Activated T-helper 17 cell treated with anti-CD3 and anti-CD28 coated beads, Interleukin-2, amount 50 U/mL, for 72 hours (primary cell): ENCODE data around the gene TCHH. TPM values are rescaled to one million over a fixed set of nuclear protein-coding genes. Genes with fewer than 3 reads are reported as not detected.
"Not testable (repeated sequence)": the region's sequence is repeated elsewhere in the genome, so short reads cannot be mapped to it uniquely, and the experiment has no call there.

Experiments used
- ATAC-seq: fragments of 150-1000 bp; cut with Tn5 transposase; replicated peaks from 2 replicates; pipeline ENCODE4 v1.10.0; 2021; ENCODE audit warnings: mild to moderate bottlenecking, moderate library complexity
- H3K27ac Mint-ChIP-seq: one replicate; pipeline ENCODE4 v1.8.0; 2022; ENCODE audit warnings: mixed read lengths
- H3K27me3 Mint-ChIP-seq: one replicate; pipeline ENCODE4 v1.8.0; 2022; ENCODE audit warnings: mixed read lengths
- H3K36me3 Mint-ChIP-seq: one replicate; pipeline ENCODE4 v1.8.0; 2022; ENCODE audit warnings: low read depth, mild to moderate bottlenecking, mixed read lengths
- H3K4me1 Mint-ChIP-seq: one replicate; pipeline ENCODE4 v1.8.0; 2022; ENCODE audit warnings: mixed read lengths
- H3K4me3 Mint-ChIP-seq: one replicate; pipeline ENCODE4 v1.8.0; 2022; ENCODE audit warnings: mild to moderate bottlenecking, mixed read lengths
- H3K9me3 Mint-ChIP-seq: one replicate; pipeline ENCODE4 v1.8.0; 2022; ENCODE audit warnings: mixed read lengths
- total RNA-seq, 2 donors: library from RNA; stranded (reverse); gene quantifications; one replicate each; pipeline ENCODE4 v1.2.3, GENCODE V29; 2022

Gene TCHH, protein sequence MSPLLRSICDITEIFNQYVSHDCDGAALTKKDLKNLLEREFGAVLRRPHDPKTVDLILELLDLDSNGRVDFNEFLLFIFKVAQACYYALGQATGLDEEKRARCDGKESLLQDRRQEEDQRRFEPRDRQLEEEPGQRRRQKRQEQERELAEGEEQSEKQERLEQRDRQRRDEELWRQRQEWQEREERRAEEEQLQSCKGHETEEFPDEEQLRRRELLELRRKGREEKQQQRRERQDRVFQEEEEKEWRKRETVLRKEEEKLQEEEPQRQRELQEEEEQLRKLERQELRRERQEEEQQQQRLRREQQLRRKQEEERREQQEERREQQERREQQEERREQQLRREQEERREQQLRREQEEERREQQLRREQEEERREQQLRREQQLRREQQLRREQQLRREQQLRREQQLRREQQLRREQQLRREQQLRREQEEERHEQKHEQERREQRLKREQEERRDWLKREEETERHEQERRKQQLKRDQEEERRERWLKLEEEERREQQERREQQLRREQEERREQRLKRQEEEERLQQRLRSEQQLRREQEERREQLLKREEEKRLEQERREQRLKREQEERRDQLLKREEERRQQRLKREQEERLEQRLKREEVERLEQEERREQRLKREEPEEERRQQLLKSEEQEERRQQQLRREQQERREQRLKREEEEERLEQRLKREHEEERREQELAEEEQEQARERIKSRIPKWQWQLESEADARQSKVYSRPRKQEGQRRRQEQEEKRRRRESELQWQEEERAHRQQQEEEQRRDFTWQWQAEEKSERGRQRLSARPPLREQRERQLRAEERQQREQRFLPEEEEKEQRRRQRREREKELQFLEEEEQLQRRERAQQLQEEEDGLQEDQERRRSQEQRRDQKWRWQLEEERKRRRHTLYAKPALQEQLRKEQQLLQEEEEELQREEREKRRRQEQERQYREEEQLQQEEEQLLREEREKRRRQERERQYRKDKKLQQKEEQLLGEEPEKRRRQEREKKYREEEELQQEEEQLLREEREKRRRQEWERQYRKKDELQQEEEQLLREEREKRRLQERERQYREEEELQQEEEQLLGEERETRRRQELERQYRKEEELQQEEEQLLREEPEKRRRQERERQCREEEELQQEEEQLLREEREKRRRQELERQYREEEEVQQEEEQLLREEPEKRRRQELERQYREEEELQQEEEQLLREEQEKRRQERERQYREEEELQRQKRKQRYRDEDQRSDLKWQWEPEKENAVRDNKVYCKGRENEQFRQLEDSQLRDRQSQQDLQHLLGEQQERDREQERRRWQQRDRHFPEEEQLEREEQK (N-terminal part only)
- total RNA-seq, result under 1 TPM; 0.03 to 0.11 TPM

DNA sequence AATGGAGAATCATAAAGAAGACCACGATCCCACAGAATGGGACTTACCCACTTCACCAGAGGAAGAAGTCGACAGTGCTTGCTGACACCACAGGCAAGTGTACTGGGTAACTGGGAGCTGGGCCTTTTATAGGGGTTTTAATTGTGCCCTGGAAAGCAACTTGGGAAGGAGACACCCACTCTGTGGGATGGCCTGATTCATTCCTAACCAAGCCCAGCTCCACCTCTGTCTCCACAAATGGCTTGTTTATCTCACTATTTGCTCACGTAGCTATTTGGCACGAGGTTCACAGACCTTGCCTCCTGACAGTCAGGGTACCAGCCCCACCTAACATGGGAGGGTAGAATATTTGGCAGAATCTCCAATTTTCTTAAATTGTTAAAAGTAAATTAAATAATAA is at the start of gene TCHH:
TCHH (minus strand) TSS at position 101 of the 400 bp plus-strand sequence. CDS start 1,364 bp downstream, outside the sequence.
- Mint-ChIP-seq H3K9me3 (no peaks in the 10 kb centered on the region), H3K36me3 (no peaks in the 10 kb centered on the region), H3K27me3 (peaks cover 13% of the 10 kb centered on the region), H3K27ac (no peak within 1 kb of the TSS), H3K4me3 (no peak within 1 kb of the TSS), H3K4me1 (no peaks in the 10 kb centered on the region)
- ATAC-seq, result no peak

DNA sequence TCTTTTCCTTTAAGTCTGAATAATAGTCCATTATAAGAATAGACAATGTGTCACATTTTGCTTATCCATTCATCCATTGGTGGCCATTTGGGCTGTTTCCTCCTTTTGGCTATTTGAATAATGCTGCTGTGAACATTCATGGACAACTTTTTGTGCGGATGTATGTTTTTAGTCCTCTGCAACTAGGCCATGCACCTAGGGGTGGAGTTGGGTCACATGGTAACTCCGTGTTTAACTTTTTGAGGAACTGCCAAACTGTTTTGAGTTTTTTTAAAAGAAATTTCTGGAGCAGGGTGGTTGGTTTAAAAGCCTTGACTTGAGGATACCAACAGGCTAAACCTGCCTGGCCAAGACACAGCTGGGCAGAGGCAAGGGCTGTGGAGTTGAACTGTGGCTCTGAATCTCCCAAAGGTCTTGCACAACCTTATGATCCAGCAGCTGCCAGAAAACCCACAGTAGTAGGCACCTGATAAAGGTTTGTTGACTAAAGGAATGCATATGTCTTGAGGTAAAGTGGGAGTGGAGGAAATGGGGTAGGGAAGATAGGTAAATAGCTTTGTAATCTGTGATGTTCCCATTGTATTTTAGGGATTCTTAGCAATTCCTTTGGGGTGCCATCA is 49.4 kb upstream of the TCHH start:
- Mint-ChIP-seq H3K27ac (no peak overlapping the region), H3K4me3 (no peak overlapping the region), H3K4me1 (peaks cover 7% of the 10 kb centered on the region), H3K36me3 (no peaks in the 10 kb centered on the region), H3K27me3 (peaks cover 4% of the 10 kb centered on the region), H3K9me3 (no peaks in the 10 kb centered on the region)
- ATAC-seq, result no peak

DNA sequence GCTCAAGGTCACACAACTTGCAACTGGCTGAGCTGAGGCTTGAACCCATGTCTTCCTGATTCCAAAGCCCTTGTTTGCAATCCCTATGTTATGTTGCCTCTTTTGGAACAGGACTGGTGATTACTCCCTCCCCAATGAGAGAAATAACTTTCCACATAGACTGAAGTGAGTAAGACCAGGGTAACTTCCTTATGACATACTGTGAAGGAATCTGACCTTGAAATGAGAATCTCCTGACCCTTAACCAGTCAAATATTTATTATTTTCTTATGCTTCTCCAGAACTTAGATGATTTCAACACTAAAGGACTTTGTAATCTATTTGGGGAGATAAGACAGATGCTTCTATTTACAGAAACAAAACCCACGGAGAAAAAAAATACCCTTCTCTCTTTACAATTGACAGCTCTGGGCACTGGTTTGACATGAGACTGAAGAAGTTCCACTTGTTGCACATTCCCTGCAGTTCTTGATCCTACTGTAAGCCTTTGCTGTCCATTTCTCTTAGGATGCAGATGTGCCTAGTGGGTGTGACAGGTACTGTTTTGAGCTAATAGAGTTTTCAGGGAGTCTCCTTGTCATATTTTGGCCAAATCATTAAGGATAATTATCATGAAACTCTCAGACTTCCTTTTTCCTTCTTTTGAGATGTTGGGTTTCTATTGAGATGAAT is 47.7 kb upstream of the TCHH start:
- Mint-ChIP-seq H3K36me3 (no peaks in the 10 kb centered on the region), H3K4me3 (no peak overlapping the region), H3K27me3 (peaks cover 4% of the 10 kb centered on the region), H3K9me3 (no peaks in the 10 kb centered on the region), H3K27ac (no peak overlapping the region), H3K4me1 (peaks cover 7% of the 10 kb centered on the region)
- no peak for ATAC-seq

DNA sequence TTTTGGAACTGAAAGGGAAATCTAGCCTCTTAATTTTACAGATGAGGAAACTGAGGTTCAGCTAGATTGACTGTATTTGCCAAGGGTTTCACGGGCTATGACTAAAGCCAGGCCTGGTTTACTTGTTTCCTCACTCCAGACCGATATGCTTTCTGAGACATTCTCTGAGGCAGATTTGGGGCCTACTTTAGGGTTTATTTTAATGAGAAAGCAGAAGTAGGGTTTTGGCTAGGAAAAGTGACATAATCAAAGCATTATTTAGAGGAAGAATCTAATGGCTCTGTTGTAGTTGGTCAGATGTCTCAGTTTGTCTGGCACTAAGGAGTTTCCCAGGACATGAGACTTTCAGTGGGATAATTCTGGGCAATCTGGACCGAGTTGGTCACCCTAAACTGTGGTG is 45.3 kb upstream of the TCHH start:
- Mint-ChIP-seq H3K27ac (no peak overlapping the region), H3K4me1 (peaks cover 2% of the 10 kb centered on the region), H3K27me3 (peaks cover 4% of the 10 kb centered on the region), H3K36me3 (no peaks in the 10 kb centered on the region), H3K4me3 (no peak overlapping the region), H3K9me3 (no peaks in the 10 kb centered on the region)
- ATAC-seq, result no peak

DNA sequence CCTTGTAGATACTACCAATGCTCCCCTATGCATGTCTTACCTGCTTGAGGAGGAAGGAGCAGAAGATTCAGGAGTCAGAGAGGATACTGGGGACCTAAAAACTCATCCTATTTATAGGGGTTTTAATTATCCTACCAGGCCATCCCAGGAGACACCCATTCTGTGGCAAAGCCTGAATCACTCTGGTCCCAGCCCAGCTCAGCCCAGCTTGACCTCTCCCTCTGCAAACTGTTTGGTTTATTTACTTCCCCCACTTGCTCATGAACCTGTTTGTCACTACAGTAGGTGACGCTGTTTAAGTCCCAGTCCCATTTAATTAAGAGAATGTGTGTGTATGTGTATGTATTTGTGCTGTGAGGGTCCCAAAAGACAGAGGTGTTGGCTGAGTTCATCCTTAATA is 43.9 kb upstream of the TCHH start, which contains the start of gene RPTN:
RPTN (minus strand) TSS at position 85 of the 400 bp plus-strand sequence. CDS start 1,339 bp downstream, outside the sequence.
- Mint-ChIP-seq H3K27ac (no peak within 1 kb of the TSS), H3K9me3 (no peaks in the 10 kb centered on the region), H3K36me3 (no peaks in the 10 kb centered on the region), H3K27me3 (peaks cover 2% of the 10 kb centered on the region), H3K4me1 (peaks cover 9% of the 10 kb centered on the region), H3K4me3 (no peak within 1 kb of the TSS)
- ATAC-seq, result no peak

DNA sequence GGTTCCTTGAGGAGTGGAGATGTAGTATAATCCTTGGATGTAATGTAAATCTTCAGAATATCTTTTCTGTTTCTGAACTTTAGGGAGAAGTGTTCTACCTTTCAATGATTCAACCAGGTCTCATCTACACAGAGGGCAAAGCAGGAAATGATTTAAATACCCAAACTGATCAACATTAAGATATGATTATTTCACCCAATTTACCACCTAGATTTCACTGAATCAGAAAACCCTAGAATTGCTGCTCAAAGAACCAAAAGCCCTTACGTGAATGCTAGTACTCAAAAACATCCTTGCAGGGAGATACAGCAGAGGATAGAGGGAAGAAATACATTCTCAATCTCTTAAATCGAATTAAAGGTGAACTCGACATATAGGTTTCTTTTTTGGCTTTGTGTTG is 38.8 kb upstream of the TCHH start:
- Mint-ChIP-seq H3K4me1 (peaks cover 10% of the 10 kb centered on the region), H3K4me3 (no peak overlapping the region), H3K36me3 (no peaks in the 10 kb centered on the region), H3K27me3 (peaks cover 4% of the 10 kb centered on the region), H3K27ac (no peak overlapping the region), H3K9me3 (peaks cover 2% of the 10 kb centered on the region)
- peak; percentile 77 for ATAC-seq

DNA sequence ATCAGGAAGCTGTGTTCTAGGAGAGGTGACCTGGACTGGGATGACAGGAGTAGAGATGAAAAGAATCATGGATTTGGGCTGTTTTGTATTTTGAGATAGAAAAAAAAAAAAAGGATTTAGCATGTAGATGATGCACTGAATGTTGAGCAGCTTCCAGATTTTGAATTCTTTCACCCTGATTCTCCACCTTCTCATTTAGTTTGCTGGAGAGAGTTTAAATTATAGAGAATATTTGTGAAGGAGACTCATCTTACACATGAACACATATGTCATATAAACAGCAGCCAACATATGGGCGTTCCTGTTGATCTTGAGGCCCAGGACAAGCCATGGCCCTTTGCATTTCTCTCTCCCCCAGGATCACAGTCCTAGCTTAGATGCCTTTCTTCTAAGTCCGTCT is 36.4 kb upstream of the TCHH start:
- H3K4me3 Mint-ChIP-seq, result no peak overlapping the region
- H3K27ac Mint-ChIP-seq, result no peak overlapping the region
- H3K27me3 Mint-ChIP-seq, result peaks cover 4% of the 10 kb centered on the region
- no peaks in the 10 kb centered on the region for H3K36me3 Mint-ChIP-seq
- no peak for ATAC-seq
- H3K4me1 Mint-ChIP-seq, result peaks cover 10% of the 10 kb centered on the region
- H3K9me3 Mint-ChIP-seq, result peaks cover 12% of the 10 kb centered on the region

DNA sequence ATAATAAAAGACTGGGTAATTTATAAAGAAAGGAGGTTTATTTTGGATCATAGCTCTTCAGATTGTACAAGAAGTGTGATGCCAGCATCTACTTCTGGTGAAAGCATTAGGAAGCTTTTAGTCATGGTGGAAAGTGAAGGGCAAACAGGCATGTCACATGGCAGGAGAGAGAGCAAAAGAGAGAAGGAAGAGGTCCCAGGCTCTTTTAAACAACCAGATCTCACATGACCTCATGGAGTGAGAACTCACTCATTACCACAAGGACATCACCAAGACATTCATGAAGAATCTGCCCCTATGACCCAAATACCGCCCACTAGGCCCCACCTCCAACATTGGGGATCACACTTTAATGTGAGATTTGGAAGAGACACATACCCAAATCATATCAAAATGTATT is 33.7 kb upstream of the TCHH start:
- no peak overlapping the region for H3K4me3 Mint-ChIP-seq
- peaks cover 9% of the 10 kb centered on the region for H3K27me3 Mint-ChIP-seq
- H3K4me1 Mint-ChIP-seq, result no peaks in the 10 kb centered on the region

DNA sequence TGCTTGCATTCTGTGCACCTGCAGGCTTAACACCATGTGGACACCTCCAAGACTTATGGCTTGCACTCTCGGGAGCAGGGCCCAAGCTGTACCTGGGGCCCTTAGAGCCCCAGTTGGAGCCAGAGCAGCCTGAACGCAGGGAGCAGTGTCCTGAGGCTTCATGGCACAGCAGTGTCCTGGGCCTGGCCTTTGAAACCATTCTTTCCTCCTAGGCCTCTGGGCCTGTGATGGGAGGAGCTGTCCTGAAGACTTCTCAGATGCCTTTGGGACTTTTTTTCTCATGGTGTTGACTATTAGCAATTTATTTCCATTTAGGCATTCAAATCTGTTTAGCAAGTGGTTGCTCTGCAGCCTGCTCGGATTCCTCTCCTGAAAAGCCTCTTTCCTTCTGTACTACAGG is 32.8 kb upstream of the TCHH start:
- ATAC-seq, result no peak
- H3K36me3 Mint-ChIP-seq, result no peaks in the 10 kb centered on the region
- peaks cover 12% of the 10 kb centered on the region for H3K9me3 Mint-ChIP-seq
- no peak overlapping the region for H3K4me3 Mint-ChIP-seq
- H3K27me3 Mint-ChIP-seq, result peaks cover 9% of the 10 kb centered on the region
- H3K4me1 Mint-ChIP-seq, result peaks cover 6% of the 10 kb centered on the region
- no peak overlapping the region for H3K27ac Mint-ChIP-seq

More for the DNA sequence above, 33.7 kb upstream of the TCHH start:
- peaks cover 12% of the 10 kb centered on the region for H3K9me3 Mint-ChIP-seq
- no peaks in the 10 kb centered on the region for H3K36me3 Mint-ChIP-seq
- ATAC-seq, result no peak
- H3K27ac Mint-ChIP-seq, result no peak overlapping the region

DNA sequence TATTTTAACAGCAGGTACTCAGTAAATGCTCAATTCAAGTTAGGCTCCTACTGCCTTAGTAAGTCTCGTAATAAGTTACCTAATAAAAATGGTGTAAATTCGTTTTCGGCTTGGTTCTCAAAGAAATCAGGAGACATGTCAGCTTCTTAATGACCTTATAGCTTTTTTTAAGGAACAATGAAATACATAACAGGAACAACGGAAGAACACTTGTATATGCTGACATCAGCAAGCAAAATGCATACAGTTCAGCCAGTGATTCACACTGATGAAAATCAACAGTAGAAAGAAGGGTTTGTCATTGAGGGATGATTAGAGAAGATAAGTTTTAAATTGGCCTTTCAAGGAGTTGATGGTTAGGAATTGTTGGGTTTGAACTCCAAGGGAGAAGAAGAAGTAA is 30.5 kb upstream of the TCHH start:
- ATAC-seq, result no peak
- Mint-ChIP-seq H3K4me1 (peaks cover 6% of the 10 kb centered on the region), H3K9me3 (peaks cover 12% of the 10 kb centered on the region), H3K27ac (no peak overlapping the region), H3K4me3 (no peak overlapping the region), H3K36me3 (no peaks in the 10 kb centered on the region), H3K27me3 (peaks cover 14% of the 10 kb centered on the region)

DNA sequence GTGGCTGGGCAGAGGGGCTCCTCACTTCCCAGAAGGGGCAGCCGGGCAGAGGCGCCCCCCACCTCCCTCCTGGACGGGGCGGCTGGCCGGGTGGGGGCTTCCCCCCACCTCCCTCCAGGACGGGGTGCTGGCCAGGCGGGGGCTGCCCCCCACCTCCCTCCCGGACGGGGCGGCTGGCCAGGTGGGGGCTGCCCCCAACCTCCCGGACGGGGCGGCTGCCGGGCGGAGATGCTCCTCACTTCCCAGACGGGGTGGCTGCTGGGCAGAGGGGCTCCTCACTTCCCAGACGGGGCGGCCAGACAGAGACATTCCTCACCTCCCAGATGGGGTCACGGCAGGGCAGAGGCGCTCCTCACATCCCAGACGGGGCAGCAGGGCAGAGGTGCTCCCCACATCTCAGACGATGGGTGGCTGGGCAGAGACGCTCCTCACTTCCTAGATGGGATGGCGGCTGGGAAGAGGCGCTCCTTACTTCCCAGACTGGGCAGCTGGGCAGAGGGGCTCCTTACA is 29.5 kb upstream of the TCHH start:
- not testable (repeated sequence) for H3K4me3 Mint-ChIP-seq

DNA sequence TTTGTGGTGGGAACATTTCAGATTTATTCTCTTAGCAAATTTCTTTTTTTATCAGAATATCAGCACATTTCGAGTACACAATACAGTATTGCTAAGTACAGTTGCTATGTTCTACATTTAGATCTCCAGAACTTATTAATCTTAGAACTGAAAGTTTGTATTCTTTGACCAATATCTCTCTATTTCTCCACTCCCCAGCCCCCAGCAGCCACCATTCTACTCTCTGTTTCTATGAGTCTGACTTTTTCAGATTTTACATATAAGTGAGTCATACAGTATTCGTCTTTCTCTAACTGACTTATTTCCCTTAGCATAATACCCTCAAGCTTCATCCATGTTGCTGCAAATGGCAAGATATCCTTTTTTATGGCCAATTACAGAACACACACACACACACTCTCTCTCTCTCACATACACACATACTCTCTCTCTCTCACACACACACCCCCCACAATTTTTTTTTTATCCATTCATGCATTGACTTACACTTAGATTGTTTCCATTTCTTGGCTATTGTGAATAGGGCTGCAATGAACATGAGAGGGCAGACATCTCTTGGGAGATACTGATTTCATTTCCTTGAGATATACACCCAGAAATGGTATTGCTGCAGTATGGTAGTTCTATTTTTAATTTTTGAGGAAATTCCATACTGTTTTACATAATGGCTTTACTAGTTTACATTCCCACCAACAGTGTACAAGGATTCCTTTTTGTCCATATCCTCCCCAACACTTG is 28.1 kb upstream of the TCHH start:
- Mint-ChIP-seq H3K27me3 (peaks cover 27% of the 10 kb centered on the region), H3K4me3 (no peak overlapping the region), H3K27ac (no peak overlapping the region), H3K36me3 (no peaks in the 10 kb centered on the region), H3K9me3 (peaks cover 4% of the 10 kb centered on the region), H3K4me1 (peaks cover 6% of the 10 kb centered on the region)
- peak; percentile 98 for ATAC-seq

More for the DNA sequence above, 29.5 kb upstream of the TCHH start:
- Mint-ChIP-seq H3K27me3 (peaks cover 22% of the 10 kb centered on the region), H3K9me3 (peaks cover 12% of the 10 kb centered on the region)
- not testable (repeated sequence) for H3K4me1 Mint-ChIP-seq, H3K36me3 Mint-ChIP-seq, ATAC-seq, H3K27ac Mint-ChIP-seq
